Measurements from ENCODE around the gene KCNAB1.

- TF ChIP-seq CTCF (conservative IDR thresholded peaks at IDR 0.05 in 1 of 2, IDR thresholded peaks at IDR 0.05 in 1 of 2; ENCODE audit: low read depth in 1 of 2, low read length in 2 of 2) (no peak), EZH2 (IDR thresholded peaks at IDR 0.05; ENCODE audit: low read length, missing control alignments) (no peak)
Measured at GRCh38 chr3:156383441-156384025, 263.2 kb downstream of the KCNAB1 start.

Measured in fibroblast of lung (primary cell).